Stimulated activated naive CD4-positive, alpha-beta T cell treated with Interleukin-2 at 50 U/mL for 16 hours (primary cell): ENCODE data around the gene NMNAT1.
"Not testable (repeated sequence)": the region's sequence is repeated elsewhere in the genome, so short reads cannot be mapped to it uniquely, and the experiment has no call there.

Experiments used
- DNase-seq: peaks from one replicate; lab custom pipeline; 2025; lab: John Stamatoyannopoulos, UW

Gene NMNAT1

GRCh38 chr1:9942939-9943788, at the start of gene NMNAT1, which contains the start of gene LZIC:
NMNAT1 (plus strand) TSS chr1:9943475; CDS start chr1:9972074, 28,599 bp downstream.
LZIC (minus strand) TSS chr1:9943391; CDS start chr1:9936619, 6,772 bp downstream.
- peak; percentile 89 for DNase-seq

DNA sequence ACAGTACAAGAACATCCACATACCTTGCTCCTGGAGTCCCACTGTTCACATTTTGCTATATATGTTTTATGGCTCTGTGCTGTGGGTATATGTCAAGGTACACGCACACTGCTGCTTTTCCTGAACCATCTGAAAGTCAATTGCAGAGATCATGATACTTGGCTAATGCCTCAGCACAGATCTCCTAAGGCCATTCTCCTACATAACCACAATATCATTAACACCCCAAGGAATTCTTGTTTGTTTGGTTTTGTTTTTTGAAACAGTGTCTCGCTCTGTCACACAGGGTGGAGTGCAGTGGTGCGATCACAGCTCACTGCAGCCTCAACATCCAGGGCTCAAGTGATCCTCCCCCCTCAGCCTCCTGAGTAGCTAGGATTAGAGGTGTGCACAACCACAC, 49.2 kb upstream of the NMNAT1 start:
- no peak for DNase-seq

- no peak for DNase-seq
These were observed 42.9 kb upstream of the NMNAT1 start for GRCh38 chr1:9900142-9901043.

DNA sequence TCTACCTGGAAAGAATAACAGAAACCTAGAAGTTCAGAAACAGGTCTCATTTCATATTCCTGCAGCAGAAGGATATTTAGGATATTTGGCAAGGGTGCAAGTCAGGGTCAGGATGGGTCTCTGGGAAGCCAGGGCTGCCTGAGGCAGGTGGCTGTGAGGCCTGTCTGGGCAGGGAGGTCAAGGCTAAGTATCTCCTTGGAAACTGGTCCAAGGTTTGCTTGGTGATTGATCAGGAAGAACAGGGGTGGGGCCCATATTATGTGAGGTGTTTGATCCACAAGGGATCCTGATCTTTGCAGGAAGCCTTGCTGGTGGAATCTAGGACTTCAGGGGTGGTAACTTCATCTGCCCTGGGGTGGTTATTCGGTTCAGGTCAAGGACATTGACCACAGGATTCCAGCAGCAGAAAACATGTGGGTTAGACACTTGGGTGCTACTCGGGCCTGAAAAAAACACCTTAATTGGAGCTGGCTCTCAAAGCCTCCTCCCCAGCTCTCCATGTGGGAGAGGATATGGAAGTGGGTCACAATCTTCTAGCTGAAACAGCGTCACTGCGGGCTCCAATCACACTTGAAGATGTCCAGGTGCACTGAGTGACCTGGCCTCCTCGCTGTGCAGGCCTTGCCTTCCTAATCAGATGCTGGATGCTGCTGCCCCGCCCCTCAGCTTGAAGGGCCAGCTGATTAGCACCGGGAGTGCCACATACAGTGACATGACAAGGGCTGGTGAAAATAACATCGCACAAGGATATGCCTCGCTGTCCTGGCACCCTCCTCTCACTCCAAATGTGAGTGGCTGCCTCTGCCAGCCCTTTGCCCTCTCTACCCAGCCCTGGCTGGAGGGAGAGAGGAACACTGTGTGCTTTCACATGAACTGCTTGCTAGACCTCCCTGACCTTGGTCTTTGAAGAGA, 41.9 kb upstream of the NMNAT1 start:
- no peak for DNase-seq

- DNase-seq: no peak
These were observed 41.2 kb upstream of the NMNAT1 start for GRCh38 chr1:9902060-9902452.

- DNase-seq: no peak
These were observed 39.3 kb upstream of the NMNAT1 start for GRCh38 chr1:9903801-9904527.

GRCh38 chr1:9904596-9904995, 38.7 kb upstream of the NMNAT1 start:
- DNase-seq: no peak

GRCh38 chr1:9905010-9905409, 38.3 kb upstream of the NMNAT1 start:
- DNase-seq: no peak

DNA sequence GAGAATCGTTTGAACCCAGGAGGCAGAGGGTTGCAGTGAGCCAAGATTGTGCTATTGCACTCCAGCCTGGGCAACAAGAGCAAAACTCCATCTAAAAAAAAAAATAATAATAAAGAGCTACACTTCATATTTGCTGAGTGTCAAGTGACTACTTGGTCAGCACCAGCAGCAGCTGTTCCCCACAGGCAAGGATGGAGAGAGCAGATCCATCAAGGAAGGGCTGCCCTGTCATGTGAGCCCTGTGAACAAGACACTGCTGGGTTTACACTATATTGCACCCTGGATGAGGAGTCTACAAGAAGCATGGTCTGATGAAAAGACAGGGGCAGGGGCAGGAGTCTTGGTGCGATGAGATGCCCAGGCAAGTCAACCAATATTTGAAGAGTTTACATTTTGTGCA, 36.8 kb upstream of the NMNAT1 start:
- DNase-seq: no peak

DNA sequence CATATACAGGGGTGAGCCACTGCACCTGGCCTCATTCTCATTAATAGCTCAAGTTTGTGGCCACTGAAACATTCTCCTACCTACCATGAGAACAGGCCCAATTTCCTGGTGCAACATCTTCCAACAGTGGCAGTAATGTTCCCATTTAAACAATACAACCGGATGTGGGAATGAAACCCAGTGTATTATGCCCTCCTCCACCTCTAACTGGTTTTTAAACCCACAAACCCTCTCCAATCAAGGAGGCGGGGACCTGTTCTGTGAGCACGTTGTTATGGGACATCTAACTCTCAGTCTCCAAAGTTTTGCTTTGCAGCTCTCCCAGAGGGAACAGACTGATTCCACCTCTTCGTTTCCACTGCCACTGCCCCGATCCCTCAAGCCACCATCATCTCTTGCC, 35.8 kb upstream of the NMNAT1 start:
- no peak for DNase-seq

- DNase-seq: no peak
These were observed 34.4 kb upstream of the NMNAT1 start for GRCh38 chr1:9908871-9909233.

DNA sequence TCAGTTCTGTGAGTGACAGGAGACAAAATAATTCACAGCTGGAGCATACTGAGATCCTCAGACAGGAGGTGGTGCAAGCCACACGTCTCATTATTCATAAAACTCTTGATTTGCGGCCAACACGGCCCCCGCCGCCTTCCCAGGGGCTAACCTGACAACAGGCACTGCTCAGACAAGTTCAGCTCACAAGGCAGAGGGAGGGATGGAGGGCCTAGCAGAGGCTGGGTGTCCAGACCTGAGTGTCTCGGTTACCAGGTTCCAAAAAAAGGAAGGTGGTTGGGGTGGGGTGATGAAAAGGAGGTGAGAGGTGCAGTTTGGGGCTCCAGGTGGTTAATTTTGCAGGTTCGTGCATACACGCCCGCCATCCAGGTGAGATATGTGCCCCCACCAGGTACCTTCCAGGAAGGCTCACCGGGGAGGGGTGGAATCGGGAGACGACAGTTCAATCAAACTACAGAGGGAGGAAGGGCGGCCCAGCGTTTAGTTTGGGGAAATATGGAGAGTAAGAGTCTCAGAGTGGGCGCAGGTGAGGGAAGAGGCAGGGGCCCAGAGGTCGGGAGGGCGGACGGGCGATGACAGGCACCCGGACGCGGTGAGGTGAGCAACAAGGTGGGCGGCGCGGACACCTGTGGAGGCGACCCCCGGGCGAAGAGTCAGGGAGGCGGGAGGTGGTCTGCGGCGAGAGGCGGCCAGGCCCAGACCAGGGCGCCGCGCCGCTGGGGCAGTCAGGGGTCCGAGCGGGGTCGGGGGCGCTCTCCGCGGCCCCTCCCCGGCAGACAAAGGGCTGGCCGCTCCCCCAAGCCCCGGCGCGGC, 33.8 kb upstream of the NMNAT1 start:
- DNase-seq: peak; percentile 30

GRCh38 chr1:9910076-9910422, 33.2 kb upstream of the NMNAT1 start, which contains the start of gene CTNNBIP1:
CTNNBIP1 (minus strand) TSS chr1:9910269; CDS start chr1:9872064, 38,205 bp downstream.
- no peak for DNase-seq

DNA sequence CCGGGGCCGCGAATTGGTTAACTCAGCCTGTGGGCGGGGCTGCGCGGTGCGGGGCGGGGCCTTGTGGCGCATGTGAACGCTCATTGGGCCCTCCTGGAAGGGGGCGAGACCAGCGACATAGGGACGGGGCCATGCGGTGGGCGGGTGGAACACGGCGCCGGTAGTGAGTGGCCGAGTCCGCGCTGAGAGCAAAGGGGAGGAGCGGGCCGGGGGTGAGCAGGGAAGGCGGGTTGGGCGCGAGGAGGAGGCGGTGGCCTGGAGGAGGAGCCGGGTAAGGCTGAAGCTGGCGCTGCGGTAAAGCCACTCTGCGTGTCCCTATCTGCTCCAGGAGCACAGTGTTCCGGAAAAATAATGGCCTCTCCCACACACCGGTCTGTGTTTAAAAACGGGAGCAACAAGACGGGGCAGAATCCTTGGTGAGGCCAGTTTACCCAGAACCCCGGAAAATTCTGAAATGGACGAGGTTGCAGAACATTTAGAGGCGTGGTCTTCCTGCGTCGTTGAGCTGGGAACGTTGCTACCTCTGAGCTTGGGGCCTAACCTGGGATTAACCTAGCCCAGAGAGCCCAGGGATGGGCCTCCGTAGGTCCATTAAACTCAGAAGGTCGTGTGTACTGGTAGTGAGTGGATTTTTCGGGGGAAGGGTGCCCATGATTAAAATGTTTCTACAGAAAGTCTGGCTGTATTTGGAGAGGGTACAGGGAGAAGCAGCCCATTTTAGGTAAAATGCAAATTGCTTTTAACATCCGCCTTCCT, 32.7 kb upstream of the NMNAT1 start:
- peak; percentile 100 for DNase-seq

DNA sequence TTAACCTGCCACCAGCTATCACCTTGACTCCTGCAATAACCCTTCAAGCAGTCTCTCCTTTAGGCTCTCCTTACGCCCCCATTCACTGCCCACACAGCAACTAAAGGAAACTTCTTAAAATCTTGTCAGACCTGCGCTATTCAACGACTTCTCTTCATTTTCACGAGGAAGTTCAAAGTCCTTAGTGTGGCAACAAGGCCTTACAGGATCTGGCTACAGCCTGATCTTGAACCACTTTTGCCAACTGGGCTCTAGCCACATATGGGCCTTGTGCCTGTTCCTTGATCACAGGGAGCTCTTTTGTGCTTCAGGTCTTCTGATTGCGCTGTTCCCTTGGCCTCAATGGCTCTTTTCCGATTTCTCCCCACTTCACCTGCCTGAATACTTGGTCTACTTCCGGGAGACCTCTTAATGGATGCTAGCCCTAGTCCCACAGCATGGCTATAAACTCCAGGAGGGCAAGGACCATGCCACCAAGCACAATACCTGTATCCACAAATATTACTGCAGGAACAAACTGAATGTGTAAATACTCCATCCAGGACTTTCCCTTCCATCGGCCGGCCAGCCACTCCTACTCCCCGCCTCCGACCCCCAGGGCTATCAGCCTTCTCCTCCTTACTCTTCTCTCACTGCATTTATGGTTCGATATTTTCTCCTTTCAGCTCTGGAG, 30.9 kb upstream of the NMNAT1 start:
- no peak for DNase-seq

DNA sequence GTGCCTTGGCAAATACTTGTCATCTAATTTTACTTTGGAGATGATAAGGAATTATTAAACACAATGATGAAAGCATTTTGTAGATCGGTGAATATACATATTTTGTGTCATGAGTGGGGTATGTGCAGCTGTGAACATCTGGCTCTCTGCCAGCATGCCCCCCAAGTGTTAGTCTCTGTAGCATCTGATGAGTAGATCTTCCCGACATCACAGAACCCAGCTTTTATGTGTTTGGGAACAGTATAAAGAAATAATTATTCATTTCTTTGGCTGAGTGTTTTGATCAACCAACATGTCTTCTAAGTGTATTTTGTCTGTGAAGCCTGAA, 28.7 kb upstream of the NMNAT1 start:
- DNase-seq: no peak

DNA sequence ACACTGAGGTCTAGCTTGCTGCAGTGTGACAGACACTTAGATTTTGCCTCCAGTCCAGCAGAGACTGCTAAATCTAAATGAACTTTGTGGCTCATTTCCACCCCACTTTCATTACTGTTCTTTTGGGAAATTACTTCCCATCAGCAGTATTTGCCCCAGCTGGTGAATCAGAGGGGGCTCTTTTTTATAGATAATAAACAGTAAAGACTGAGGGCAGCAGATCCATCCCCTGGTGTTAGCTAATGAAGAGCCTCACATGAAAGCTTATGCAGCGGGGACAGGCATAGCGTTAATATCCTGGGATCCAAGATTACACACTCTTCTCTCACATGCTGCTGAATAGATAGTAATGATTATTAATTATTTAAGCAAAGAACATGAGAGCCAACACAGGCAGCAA, 26.8 kb upstream of the NMNAT1 start:
- no peak for DNase-seq

DNA sequence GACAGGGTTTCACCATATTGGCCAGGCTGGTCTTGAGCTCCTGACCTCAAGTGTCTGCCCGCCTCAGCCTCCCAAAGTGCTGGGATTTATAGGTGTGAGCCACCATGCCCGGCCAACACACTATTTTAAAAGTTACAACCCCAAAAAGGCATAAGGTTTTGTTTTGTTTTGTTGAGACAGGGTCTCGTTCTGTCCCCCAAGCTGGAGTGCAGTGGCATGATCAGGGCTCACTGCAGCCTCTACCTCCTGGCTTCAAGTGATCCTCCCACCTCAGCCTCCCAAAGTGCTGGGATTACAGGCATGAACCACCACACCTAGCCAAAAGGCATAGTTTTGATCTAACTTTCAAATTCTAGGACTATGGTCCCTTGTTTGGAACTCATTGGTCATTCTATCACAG, 25.8 kb upstream of the NMNAT1 start:
- DNase-seq: not testable (repeated sequence)

DNA sequence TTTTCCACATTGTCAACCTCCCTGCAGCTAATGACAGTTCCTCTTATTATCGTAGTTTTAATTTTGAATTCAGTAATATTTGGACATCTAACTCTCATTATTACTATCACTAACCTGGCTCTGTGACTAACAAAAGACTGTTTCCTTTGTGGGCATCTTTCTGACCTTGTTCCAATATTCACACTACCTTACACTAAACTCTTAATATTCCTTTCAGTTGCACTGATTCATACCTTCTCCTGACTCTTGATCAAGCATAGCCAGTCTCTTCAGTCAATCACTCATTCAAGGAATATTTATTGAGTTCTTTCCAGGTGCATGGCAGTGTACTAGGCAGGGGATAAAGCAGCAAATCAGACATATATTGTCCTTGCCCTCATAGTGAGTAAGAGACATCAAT, 25.4 kb upstream of the NMNAT1 start:
- no peak for DNase-seq
